Activated naive CD4-positive, alpha-beta T cell treated with anti-CD3 and anti-CD28 coated beads, Interleukin-2, amount 50 U/mL, for 24 hours (primary cell): ENCODE data around the gene ADRM1.

Experiments
- H3K27ac Mint-ChIP-seq: one replicate; pipeline ENCODE4 v1.8.0; 2021; ENCODE audit warnings: mild to moderate bottlenecking, mixed read lengths
- H3K27me3 Mint-ChIP-seq: one replicate; pipeline ENCODE4 v1.8.0; 2021; ENCODE audit warnings: mixed read lengths
- H3K36me3 Mint-ChIP-seq: one replicate; pipeline ENCODE4 v1.8.0; 2021; ENCODE audit warnings: mixed read lengths
- H3K4me1 Mint-ChIP-seq: one replicate; pipeline ENCODE4 v1.8.0; 2021; ENCODE audit warnings: mixed read lengths
- H3K4me3 Mint-ChIP-seq: one replicate; pipeline ENCODE4 v1.8.0; 2021; ENCODE audit warnings: mild to moderate bottlenecking, mixed read lengths
- H3K9me3 Mint-ChIP-seq: one replicate; pipeline ENCODE4 v1.8.0; 2021; ENCODE audit warnings: mixed read lengths

ADRM1 gene

DNA sequence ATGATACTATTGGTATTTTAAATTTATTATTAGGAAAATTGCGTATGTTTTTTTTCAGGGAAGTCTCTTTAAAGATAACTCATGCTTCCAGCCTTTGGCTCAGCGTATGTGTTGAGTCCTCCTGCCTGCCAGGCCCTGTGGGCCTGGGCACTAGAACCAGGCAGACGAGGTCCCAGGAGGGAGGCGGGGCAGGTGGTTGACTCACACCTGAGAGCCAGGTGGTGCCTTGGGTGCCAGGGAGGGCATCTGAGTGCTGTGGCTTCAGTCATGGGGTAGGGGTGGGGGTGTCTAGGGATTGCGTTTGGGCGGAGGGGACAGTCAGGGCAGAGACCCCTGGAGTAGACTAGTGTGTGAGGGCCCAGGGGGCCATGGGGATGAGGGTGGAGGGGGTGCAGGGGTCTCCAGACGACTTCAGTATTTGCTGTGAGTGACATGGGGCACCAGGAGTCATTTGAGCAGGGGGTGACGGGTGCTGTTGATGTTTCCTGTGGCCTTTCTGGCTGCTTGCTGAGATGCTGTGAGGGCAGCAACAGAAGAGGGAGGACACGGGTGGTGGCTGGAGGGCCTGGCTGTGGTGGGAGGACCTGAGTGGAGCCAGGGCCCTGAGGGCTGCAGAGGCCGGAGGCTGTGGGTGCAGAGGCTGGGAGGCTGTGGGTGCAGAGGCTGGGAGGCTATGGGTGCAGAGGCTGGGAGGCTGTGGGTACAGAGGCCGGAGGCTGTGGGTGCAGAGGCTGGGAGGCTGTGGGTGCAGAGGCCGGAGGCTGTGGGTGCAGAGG, 14.8 kb upstream of the ADRM1 start:
- H3K4me3 Mint-ChIP-seq: no peak overlapping the region
- H3K27me3 Mint-ChIP-seq: no peaks in the 10 kb centered on the region
- no peak overlapping the region for H3K27ac Mint-ChIP-seq
- no peaks in the 10 kb centered on the region for H3K9me3 Mint-ChIP-seq
- H3K4me1 Mint-ChIP-seq: no peaks in the 10 kb centered on the region
- H3K36me3 Mint-ChIP-seq: peaks cover 4% of the 10 kb centered on the region

DNA sequence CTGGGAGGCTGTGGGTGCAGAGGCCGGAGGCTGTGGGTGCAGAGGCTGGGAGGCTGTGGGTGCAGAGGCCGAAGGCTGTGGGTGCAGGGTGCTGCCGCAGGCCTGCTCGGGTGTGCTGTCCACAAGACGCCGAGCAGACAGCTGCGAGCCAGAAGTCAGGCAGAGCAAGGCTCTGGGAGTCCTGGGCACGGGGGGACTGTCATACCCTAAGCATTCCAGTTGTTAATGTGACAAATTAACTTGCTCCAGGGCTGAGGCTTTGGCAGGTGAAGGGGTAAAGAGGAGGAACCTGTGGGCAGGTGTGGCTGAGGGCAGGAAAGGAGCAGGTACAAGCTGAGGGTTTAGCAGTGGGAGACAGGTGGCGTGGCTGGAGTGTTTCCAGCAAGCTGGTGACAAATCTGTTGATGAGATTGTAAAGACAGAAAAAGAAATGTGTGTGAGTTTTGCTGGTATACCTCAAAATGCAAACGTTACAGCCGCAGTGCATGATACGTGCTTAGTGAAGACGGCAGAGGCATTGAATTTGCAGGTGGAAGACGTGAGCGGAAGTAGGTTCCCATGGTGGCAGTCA, 14.2 kb upstream of the ADRM1 start:
- Mint-ChIP-seq H3K27me3 (no peaks in the 10 kb centered on the region), H3K27ac (peak overlapping the region; percentile 31), H3K9me3 (no peaks in the 10 kb centered on the region)

DNA sequence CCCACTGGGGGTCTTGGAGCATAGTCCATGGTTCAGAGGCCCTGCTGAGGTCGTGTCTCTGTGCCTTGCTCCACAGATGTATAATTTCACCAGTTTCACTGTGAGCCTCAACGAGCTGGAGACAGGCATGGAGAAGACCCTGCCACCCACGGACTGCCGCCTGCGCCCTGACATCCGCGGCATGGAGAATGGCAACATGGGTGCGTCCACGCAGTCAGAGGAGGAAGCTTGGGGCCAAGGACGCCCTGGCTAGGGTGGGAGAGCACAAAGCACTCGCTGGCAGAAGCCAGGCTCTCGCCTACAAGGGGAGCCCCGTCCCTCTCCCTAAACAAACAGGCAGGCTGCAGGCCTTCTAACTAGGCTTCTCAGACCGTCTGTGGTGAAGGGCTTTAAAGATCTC, 13.7 kb upstream of the ADRM1 start:
- H3K9me3 Mint-ChIP-seq: no peaks in the 10 kb centered on the region
- H3K36me3 Mint-ChIP-seq: peaks cover 6% of the 10 kb centered on the region
- no peaks in the 10 kb centered on the region for H3K4me1 Mint-ChIP-seq
- H3K27ac Mint-ChIP-seq: no peak overlapping the region
- H3K27me3 Mint-ChIP-seq: no peaks in the 10 kb centered on the region
- no peak overlapping the region for H3K4me3 Mint-ChIP-seq

More for the DNA sequence above, 14.2 kb upstream of the ADRM1 start:
- no peaks in the 10 kb centered on the region for H3K4me1 Mint-ChIP-seq
- H3K4me3 Mint-ChIP-seq: no peak overlapping the region
- peaks cover 4% of the 10 kb centered on the region for H3K36me3 Mint-ChIP-seq

DNA sequence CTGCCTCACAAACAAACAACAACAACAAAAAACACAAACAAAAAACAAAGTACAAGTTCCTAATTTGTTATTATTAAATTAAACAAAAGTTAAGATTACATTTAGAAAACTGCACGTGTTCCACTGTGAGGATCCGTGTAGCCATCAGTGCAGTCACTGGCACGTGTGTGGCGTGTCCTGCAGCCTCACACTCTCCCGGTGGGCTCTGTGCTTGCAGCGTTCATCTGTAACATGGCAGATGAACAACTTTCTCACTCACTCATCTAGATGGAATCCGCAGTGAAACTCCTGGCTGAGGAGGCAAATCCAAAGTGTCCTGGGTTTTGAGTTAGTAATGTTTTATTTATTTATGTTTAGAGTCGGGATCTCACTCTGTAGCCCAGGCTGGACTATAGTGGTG, 12.9 kb upstream of the ADRM1 start:
- peaks cover 6% of the 10 kb centered on the region for H3K36me3 Mint-ChIP-seq
- no peak overlapping the region for H3K27ac Mint-ChIP-seq
- H3K27me3 Mint-ChIP-seq: no peaks in the 10 kb centered on the region
- no peak overlapping the region for H3K4me3 Mint-ChIP-seq
- H3K4me1 Mint-ChIP-seq: no peaks in the 10 kb centered on the region
- no peaks in the 10 kb centered on the region for H3K9me3 Mint-ChIP-seq

DNA sequence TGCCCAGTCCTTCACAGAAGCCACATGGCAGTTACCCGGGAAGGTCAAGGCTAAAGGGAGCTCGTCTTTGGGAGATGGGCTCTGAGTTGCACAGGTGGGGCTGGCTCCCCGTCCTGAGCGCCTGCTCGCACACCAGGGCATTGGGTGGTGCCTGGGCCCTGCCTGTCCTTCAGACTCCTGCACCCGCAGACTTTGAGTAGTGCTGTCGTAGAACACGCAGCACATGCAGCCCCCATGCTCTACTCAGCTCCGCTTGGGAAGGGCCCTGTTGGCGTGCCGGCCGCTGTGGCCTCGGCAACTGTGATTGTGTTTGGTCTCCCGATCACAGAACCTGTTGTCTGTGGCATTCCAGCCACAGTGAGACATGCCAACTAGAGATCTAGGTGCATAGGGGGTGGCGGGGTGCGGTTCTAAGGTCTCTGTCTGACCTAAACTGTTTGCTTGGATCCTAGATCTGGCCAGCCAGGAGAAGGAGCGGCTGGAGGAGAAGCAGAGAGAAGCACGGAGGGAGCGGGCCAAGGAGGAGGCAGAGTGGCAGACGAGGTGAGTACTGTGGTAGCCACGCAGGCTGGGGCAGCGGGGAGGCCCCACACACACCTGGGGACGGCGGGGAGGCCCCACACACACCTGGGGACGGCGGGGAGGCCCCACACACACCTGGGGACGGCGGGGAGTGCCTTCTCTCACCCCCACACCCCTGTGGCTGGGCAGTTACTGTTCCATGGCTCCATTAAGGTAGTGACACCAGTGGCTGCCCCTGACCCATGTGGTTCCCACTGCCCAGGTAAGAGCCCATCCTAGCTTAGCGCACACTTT, 11.3 kb upstream of the ADRM1 start:
- H3K4me1 Mint-ChIP-seq: no peaks in the 10 kb centered on the region
- H3K4me3 Mint-ChIP-seq: no peak overlapping the region
- peaks cover 10% of the 10 kb centered on the region for H3K36me3 Mint-ChIP-seq
- no peaks in the 10 kb centered on the region for H3K9me3 Mint-ChIP-seq
- no peak overlapping the region for H3K27ac Mint-ChIP-seq
- no peaks in the 10 kb centered on the region for H3K27me3 Mint-ChIP-seq

DNA sequence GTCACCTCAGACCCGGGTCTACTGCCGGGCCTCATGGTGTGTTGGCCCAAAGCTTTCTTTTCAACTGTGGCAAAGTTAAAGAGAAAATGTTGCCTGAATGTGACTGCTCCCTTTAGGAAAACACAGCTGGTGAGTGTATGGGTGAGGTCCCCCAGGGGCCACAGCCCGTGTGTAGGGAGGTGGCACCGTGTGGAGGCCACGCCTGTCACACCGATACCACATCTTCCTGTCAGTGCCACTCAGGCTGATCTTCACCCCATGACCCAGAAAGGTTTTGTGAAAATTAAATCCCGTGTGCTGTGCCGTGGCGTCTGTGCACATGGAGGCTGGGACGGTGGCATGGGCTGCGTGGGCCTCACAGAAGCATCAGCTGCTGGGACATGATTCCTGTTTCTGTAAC, 10.7 kb upstream of the ADRM1 start:
- Mint-ChIP-seq H3K9me3 (no peaks in the 10 kb centered on the region), H3K4me1 (no peaks in the 10 kb centered on the region), H3K36me3 (peaks cover 10% of the 10 kb centered on the region), H3K27me3 (no peaks in the 10 kb centered on the region), H3K27ac (peak overlapping the region; percentile 41), H3K4me3 (no peak overlapping the region)

DNA sequence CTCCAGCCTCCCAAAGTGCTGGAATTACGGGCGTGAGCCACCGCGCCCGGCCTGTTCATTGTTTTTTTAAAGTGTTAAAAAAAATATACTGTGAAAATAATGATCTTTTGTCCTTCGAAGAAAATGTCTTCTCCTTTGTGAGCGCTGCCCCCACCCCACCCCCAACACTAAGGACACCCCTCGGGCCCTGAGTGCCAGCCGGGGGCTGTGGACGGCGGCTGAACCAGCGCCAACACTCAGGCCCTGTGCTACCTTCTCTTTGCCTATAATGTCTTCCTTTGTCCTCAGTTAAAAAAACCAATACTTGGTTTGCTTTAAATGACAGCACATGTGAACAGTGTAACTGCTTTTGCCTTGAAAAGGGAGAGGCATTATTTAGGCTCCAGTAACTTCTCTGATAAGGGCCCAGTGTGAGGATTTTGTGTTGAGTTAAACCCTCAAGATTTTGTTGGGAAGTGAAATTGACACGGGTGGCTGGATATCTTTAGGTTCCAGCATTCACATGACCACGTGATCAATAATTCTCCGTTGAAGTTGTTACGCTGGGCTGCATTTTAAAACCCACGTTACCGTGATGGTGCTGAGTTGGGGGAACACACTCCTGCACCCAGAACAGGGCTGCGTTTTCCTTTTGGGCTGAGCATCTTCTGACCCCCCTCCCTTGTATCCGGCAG, 9.5 kb upstream of the ADRM1 start:
- Mint-ChIP-seq H3K36me3 (peaks cover 10% of the 10 kb centered on the region), H3K9me3 (no peaks in the 10 kb centered on the region), H3K4me3 (no peak overlapping the region), H3K27me3 (no peaks in the 10 kb centered on the region), H3K27ac (no peak overlapping the region), H3K4me1 (no peaks in the 10 kb centered on the region)

DNA sequence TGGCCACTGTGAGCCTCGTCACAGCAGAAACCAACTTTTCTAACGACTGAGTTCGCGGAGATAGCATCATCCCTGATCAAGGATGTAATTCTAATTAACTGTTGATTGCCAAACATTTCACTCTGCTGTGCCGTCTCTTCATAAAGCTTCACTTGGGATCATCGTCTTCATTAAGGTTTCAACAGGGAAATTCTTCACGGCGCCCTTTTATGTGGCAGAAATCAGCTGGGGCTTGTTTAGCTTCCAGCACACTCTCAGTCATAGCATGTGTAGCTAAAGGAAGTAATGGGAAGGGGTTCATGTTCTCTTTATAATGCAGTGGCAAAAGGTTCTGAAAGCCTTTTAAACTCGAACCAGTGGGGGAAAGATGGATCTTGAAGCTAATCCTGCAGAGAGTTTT, 8.9 kb upstream of the ADRM1 start:
- peaks cover 10% of the 10 kb centered on the region for H3K36me3 Mint-ChIP-seq

DNA sequence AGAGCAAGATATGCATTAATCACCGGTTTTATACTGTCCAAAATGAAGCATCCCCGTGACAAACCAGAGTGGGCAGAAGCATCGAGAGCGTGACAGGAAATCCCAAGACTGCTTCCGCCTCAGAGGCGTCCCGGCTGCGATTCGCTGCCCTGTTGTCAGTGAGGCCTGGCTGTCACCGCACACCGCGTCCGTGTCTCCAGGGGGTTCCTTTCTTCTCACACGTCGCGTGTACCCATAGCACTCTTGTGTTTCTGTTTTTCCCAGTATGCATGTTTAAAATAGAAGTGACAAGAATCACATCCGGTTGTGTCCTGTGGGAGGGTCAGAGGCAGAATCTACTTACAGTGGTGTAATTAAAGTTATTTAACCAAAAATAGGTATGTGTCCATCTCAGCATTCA, 8.3 kb upstream of the ADRM1 start:
- Mint-ChIP-seq H3K36me3 (peaks cover 10% of the 10 kb centered on the region), H3K4me1 (no peaks in the 10 kb centered on the region), H3K27me3 (no peaks in the 10 kb centered on the region), H3K9me3 (no peaks in the 10 kb centered on the region), H3K4me3 (no peak overlapping the region), H3K27ac (no peak overlapping the region)

More for the DNA sequence above, 8.9 kb upstream of the ADRM1 start:
- H3K27ac Mint-ChIP-seq: no peak overlapping the region
- H3K4me1 Mint-ChIP-seq: no peaks in the 10 kb centered on the region
- H3K9me3 Mint-ChIP-seq: no peaks in the 10 kb centered on the region
- no peaks in the 10 kb centered on the region for H3K27me3 Mint-ChIP-seq
- no peak overlapping the region for H3K4me3 Mint-ChIP-seq

DNA sequence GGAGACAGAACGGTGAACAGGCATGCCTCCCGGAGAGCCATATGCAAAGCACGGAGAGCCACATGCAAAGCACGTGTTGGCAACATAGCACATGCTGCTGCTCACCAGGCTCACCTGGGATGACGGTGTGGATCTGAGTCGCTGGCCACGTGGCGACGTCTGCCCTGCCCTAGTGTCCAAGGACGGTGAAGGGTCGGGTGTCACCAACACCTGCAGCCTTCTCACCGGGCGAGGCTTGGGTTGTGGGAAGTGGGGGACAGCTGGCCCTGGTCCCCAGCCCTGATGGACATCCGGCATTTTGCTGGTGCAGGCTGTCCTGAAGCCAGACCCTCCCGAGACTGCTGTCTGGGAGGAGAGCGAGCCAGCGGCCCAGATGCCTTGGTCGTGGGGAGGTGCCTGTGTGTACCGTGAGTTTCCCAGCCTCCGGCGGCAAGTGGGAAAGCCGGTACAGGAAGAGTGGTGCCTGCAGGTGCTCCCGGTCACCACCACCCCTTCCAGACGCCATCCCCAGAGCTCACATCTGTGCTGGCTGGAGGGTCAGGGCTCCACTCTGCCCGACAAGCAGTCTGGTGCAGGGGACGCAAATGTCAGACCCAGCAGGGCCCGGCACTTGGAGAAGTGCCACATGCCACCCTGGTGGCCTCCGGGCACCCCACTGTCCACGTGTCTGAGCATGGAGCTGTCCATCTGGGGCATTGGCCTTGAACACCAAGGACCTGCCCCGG, 5.9 kb upstream of the ADRM1 start:
- Mint-ChIP-seq H3K4me1 (peaks cover 4% of the 10 kb centered on the region), H3K27me3 (no peaks in the 10 kb centered on the region), H3K9me3 (no peaks in the 10 kb centered on the region), H3K27ac (no peak overlapping the region), H3K4me3 (no peak overlapping the region), H3K36me3 (peaks cover 7% of the 10 kb centered on the region)

DNA sequence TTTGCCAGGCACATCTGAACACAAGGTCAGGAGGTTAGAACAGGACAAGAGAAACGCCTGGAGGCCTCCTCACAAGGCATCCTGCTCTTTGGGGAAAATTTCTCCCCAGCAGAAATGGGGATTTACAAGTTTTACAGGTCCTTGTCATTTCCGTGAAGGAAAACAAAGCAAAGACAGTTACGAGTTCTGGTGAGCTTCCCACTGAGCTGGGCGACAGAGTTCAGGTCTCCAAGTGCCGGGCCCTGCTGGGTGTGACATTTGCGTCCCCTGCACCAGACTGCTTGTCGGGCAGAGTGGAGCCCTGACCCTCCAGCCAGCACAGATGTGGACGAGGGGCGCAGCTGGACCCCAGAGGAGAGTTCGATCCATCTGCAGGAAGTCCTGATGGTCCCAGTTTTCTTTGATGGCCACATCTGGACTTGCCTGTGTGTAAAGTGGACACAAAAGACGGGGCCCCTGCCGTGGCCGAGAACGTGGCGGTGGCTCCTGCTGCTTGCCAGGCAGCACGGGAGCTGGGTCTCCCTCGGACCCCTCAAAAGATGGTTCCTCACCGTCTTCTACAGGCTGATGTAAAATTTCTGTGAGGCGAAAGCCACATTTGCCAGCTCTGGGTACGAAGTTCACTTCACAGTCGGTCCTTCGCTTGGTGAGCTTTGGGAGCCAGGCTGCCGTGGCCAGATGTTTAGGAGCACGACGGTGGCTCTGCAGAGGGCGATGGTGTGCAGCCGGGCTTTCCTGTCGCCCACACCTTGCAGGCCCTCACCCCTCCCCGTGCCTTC, 5.2 kb upstream of the ADRM1 start:
- H3K9me3 Mint-ChIP-seq: no peaks in the 10 kb centered on the region
- H3K27ac Mint-ChIP-seq: no peak overlapping the region
- H3K4me1 Mint-ChIP-seq: peaks cover 5% of the 10 kb centered on the region
- peaks cover 7% of the 10 kb centered on the region for H3K36me3 Mint-ChIP-seq
- H3K27me3 Mint-ChIP-seq: no peaks in the 10 kb centered on the region
- H3K4me3 Mint-ChIP-seq: no peak overlapping the region

DNA sequence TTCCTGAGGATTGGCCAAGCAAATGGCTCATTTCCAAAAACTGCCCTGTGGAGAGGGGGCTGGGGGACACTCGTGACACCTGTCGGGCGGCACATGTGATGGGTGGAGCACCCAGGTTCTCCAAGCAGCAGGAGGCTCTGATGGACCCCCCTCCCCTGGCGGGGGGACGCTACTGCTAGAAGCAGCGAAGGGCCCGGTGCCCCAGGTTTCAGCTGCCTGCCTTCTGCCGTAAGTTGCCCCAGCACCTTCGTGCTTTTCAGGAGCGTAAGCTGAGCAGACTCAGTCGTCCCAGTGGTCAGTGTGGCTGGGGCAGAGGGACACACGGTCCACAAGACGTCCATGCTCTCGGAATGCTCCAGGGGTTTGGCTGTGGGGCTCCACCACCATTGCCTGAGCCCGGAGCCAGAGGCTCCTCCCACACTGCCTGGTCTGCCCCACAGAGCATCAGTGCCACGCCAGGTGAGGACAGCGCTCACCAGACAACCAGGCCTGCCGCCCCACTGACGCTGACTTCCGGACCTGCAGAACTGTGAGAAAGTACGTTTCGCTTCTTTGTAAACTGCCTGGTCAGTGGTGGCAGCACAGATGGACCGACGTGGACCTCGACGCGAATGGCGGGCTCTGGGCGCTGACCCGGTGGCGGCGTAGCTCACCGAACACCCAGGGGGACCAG, 4.1 kb upstream of the ADRM1 start:
- Mint-ChIP-seq H3K9me3 (no peaks in the 10 kb centered on the region), H3K36me3 (peaks cover 7% of the 10 kb centered on the region), H3K4me3 (no peak overlapping the region), H3K27ac (no peak overlapping the region), H3K27me3 (no peaks in the 10 kb centered on the region), H3K4me1 (peaks cover 5% of the 10 kb centered on the region)

DNA sequence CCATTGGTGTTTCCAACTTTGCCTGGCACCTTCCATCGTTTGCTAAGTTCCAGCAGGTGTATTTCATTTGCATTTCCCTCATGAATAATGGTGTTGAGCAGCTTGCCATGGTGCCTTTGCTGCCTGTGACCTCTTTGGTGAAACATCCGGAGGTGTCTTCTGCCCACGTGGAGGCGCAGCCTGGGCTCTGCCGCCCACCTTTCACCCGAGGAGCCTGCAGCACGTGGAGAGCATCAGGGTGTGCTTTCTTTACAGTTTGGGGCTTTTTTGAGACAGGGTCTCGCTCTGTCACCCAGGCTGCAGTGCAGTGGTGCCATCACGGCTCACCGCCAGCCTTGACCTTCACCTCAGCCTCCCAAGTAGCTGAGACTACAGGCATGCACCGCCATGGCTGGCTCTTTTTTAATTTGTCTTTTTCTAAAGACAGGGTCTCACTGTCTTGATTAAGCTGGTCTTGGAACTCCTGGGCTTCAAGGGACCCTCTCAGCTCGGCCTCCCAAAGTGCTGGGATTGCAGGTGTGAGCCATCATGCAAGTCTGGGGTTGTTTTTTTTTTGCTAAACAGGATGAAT, 3.0 kb upstream of the ADRM1 start:
- peaks cover 10% of the 10 kb centered on the region for H3K36me3 Mint-ChIP-seq
- H3K27ac Mint-ChIP-seq: no peak overlapping the region

DNA sequence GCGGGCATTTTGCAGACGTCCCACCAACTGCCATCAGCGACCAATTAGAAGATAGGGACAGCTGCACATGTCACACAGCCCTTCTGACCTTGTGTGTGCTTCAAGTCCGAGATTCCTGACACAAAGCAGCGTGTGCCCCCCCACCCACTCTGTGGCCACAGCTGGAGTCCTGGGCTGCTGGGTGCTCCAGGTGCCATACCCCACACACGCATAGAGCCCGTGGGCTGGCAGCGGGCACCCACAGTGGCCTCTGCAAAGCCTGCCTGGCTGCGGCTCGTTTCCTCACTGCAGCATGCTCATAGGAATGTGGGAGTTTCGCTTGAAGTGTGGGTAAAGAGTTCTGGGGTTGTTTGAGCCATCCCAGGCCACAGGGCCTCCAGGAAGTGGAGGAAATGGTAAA, 2.5 kb upstream of the ADRM1 start:
- H3K9me3 Mint-ChIP-seq: no peaks in the 10 kb centered on the region
- no peaks in the 10 kb centered on the region for H3K27me3 Mint-ChIP-seq
- H3K4me1 Mint-ChIP-seq: peaks cover 16% of the 10 kb centered on the region
- peaks cover 8% of the 10 kb centered on the region for H3K36me3 Mint-ChIP-seq
- H3K4me3 Mint-ChIP-seq: no peak overlapping the region
- H3K27ac Mint-ChIP-seq: no peak overlapping the region

More for the DNA sequence above, 3.0 kb upstream of the ADRM1 start:
- Mint-ChIP-seq H3K27me3 (no peaks in the 10 kb centered on the region), H3K4me3 (no peak overlapping the region), H3K9me3 (no peaks in the 10 kb centered on the region), H3K4me1 (peaks cover 11% of the 10 kb centered on the region)
